OCI-M2 (cell line): Measurements from ENCODE around the gene PPIA.
"Not testable (repeated sequence)": the region's sequence is repeated elsewhere in the genome, so short reads cannot be mapped to it uniquely, and the experiment has no call there.

ENCODE experiments used
- DNase-seq: peaks from one replicate; lab custom pipeline; 2025; ENCODE audit not compliant: unreplicated experiment; lab: John Stamatoyannopoulos, UW

Gene PPIA

DNA sequence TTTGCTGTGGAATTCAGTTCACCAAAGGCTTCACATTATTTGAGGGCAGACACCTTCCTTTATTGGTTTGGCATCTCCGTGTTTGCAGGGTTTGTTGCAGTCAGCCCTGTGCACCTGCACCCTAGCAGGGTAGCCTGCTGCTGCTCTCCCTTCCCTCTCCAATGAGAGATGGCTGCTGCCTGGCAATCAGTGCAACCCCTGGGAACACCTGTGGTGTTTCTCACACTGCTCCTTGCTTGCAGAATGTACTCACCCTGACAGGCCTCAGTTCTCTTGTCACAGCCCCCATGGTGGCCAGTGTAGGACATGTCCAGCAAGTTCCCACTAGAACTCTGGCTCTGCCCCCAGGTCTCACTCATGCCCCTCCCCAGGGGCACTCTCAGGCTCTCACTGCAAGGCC is 12.1 kb upstream of the PPIA start:
- DNase-seq = no peak

DNA sequence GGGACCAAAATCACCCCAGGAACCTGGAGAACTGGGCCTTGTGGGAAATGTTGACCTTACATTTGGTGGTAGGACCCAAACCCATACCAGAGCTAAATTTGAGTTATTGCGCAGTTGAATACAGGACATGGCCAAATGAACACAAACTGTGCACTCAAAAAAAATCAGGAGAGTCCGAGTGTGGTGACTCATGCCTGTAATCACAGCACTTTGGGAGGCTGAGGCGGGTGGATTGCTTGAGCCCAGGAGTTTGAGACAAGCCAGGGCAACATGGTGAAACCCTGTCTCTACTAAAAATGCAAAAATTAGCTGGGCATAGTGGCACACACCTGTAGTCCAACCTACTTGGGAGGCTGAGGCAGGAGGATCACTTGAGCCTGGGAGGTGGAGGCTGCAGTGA is 11.3 kb upstream of the PPIA start:
- not testable (repeated sequence) for DNase-seq

DNA sequence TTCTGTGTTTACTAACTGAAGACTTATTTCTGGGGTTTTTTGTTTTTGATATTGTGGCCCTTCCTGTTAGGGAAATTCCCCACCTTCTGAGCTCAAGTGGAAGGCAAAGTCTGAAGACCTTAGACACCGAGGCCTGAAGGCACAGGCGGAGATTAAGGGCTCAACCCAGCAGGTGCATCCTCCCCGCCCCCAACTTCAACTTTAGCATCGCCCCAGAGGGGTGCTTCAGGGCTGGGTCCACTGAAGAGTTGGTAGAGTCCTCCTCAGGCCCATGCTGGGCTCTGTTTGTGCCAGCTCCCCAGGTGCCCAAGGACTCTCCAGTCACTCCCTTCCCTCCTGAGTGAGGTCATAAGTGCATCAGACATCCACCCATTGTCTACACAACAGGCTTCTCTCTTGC is 9.4 kb upstream of the PPIA start:
- DNase-seq = no peak

DNA sequence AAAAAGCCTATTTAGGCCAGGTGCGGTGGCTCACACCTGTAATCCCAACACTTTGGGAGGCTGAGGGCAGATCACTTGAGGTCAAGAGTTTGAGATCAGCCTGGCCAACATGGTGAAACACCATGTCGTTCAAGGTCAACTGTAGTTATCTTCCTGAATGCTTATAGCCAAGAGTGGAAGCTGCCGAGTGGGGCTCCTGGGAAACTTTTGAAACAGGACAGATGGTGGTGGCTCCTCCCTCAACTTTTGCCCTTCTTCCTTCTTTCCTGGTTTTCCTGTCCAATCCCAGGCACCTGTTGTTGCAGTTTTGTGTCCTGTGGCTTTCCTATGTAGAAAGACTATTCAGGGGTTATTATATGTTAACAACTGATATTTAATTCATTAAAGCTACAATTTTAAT is 8.7 kb upstream of the PPIA start:
- DNase-seq = no peak

DNA sequence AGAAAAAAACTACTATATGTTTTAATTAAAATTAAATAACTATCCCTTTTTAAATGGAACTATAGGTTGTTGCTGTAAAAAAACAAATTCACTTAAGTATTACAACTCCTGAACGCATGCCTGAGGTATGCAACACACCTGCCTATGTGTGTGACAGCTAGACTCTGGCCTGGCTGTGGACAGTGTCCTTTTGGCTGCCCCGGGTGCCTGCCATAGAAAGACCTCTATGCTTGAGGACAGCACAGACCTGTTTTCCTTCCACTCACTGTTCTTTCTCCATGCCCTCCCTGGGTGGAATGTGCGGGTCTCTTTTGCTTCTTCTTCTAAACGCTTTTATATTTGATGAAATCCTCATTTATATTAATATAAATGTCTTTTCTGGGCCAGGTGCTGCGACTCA is 6.5 kb upstream of the PPIA start:
- DNase-seq = no peak

DNA sequence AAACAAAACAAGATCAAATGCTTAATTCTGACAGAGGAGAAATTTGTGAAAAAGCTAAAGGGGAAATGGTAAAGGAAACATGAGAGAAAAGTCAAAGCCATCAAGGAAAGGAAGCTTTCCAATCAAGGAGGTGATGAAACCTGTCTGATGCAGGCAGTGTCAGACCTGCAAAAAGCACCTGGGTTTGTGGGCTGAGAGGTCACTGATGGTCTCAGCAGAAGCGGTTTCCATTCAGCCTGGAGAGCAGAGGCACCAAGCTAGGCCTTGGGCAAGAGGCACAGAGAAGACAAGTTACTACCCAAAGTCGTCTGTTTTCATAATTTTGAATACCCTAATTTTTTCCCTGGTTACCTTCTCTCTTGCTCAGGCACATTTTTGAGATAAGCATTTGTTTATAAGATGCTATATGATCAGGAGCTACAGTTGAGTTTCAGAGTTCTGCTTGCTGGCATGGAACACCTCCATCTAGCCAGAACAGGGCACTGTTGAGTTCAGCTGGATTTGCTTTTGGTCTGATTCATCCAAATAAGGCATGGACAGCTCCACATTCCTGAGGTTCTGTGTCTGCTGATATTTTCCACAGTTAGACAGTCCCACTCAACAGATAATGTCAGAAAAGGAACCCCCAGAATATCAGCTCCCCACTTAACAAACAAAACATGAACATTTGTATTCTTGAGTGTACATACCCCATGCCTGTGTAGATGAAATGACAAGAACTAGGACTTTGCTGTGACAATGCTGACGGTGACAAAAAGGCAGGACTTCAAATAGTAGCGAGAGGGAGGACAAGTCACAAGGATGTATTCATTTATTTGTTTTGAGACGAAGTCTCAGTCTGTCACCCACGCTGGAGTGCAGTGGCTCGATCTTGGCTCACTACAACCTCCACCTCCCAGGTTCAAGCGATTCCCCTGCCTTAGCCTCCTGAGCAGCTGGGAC is 4.9 kb upstream of the PPIA start:
- DNase-seq = no peak

DNA sequence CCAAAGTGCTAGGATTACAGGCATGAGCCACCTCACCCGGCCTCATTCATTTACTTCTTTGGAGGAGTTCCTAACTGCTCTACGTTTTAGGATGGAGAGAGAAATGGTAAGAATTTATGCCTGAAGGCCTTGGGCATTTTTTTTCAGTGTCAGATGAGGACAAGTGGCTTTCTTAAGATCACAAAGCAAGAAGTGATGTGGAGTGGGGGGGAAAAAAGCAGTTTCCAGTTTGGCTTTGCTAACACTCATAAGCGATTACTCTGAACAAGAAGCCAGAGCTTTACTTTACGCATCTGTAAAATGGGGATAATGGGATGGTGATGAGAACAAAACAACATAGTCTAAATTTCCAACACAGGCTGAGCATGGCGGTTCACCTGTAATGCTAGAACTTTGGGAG is 2.6 kb upstream of the PPIA start:
- DNase-seq = no peak

DNA sequence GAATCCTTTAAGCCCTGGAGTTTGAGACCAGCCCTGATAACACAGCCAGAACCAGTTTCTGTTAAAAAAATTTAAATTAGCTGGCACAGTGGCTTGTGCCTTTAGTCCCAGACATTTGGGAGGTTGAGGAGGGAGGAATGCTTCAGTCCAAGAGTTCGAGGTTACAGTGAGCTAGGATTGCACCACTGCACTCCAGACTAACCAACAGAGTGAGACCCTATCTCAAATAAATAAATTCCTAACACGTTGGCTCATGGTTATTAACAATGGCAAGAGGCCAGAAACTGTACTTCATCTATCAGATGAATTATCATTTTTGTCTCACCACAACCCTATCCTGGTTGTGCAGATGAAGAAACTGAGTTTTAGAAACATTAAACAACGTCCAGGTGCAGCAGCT is 2.1 kb upstream of the PPIA start:
- no peak for DNase-seq

DNA sequence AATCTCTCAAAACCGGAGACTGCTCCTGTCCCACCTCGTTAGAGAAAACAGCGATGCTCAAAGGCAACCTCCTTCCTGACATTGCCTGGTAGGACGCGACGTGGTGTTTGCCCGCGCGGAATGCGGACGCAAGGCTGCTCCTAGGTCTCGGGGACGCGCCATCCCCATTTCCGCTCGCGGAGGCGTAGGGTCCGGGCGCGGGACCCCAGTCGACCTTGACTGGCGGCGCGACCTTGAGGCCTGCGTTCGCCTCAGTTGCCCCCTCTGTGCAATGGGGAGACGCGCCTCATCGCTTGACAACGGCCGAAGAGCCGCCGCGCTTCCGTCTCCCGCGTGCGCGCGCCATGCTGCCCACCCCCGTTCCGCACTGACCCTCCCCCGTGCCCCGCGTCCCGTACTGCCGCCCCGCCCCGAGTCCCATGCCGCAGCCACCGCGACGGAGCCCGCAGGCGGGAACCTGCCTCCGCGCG is 412 bp upstream of the PPIA start:
- no peak for DNase-seq

DNA sequence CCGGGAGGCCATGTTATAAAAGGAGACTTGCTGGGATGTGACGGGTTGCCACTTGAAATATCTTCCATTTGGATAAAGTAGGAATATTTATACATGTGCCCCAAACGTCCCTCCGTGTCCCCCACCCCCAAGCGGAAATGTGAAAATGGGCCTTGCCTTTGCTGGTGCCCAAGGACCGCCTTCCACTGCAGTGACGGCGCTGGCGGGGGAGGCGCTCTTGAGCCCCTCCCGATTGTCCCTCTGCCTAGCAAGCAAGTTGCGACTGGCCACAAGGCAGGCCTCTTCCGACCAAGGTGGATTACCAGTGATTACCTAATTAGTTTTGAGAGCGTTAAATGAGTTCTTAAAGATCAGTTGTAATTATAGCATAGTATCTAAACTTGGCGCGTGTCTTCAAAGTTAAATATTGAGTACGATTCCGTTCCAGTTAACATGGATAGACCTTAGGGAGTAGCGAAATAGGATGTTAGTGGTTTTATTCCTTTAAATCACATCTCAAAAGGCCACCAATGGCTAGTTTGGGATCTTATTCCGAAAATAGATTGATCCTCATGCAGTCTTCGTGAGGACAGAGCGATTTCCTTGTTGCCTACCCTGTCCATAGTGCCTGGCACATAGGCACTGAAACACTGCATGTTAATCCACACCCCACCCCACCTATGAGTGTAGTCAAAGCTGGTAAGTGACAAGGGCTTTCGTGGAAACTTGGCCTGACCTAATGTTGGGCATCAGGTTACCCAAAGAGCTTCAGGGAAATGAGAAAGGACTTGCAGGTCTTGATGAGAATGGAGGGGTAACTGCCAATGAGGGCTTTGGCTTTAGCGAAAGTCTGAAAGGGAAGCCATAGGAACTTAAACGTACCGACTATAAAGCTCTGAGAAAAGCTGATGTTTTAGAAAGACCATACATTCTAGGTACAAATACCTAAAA is 1.1 kb downstream of the PPIA start:
- no peak for DNase-seq

DNA sequence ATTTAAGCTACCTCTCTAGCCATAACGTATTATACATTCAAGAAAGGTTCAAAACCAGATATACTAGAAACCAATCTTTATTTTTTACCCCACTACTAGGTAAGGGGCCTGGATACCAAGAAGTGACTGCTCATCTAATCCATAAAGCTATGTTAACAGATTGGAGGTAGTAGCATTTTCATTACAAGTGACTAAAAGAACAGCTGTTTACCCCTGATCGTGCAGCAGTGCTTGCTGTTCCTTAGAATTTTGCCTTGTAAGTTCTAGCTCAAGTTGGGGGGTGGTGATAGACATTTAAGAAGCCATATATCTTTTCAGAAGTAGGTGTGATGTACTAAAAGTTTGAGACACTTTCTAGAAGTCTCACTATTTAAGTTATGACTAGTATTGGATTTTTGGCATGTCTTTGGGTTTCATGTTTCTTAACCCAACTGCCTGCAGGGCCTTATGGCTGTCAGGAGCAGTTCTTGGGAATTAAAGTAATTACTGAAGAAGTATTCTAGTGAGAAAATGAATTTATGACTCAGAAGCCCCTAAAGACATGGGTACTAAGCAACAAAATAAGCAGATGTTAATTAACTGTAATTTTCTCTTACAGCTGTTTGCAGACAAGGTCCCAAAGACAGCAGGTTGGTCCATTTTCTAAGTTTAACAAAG is 2.3 kb downstream of the PPIA start:
- no peak for DNase-seq

DNA sequence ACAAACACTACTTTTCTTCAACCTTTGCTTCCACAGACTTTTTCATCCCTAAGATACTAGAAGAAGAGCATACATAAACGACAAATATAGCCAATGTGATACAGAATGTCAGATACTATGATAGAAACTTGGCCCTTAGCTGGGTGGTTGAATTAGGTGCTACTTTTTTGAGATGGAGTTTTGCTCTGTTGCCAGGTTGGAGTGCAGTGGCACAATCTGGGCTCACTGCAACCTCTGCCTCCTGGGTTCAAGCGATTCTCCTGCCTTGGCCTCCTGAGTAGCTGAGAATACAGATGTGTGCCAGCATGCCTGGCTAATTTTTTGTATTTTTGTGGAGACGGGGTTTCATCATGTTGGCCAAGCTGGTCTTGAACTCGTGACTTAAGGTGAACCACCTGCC is 3.5 kb downstream of the PPIA start:
- DNase-seq = no peak

DNA sequence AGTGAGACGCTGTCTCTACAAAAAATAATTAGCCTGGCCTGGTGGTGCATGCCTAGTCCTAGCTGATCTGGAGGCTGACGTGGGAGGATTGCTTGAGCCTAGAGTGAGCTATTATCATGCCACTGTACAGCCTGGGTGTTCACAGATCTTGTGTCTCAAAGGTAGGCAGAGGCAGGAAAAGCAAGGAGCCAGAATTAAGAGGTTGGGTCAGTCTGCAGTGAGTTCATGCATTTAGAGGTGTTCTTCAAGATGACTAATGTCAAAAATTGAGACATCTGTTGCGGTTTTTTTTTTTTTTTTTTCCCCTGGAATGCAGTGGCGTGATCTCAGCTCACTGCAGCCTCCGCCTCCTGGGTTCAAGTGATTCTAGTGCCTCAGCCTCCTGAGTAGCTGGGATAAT is 5.4 kb downstream of the PPIA start:
- no peak for DNase-seq

DNA sequence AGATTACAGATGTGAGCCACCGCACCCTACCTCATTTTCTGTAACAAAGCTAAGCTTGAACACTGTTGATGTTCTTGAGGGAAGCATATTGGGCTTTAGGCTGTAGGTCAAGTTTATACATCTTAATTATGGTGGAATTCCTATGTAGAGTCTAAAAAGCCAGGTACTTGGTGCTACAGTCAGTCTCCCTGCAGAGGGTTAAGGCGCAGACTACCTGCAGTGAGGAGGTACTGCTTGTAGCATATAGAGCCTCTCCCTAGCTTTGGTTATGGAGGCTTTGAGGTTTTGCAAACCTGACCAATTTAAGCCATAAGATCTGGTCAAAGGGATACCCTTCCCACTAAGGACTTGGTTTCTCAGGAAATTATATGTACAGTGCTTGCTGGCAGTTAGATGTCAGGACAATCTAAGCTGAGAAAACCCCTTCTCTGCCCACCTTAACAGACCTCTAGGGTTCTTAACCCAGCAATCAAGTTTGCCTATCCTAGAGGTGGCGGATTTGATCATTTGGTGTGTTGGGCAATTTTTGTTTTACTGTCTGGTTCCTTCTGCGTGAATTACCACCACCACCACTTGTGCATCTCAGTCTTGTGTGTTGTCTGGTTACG is 6.0 kb downstream of the PPIA start:
- DNase-seq = no peak

DNA sequence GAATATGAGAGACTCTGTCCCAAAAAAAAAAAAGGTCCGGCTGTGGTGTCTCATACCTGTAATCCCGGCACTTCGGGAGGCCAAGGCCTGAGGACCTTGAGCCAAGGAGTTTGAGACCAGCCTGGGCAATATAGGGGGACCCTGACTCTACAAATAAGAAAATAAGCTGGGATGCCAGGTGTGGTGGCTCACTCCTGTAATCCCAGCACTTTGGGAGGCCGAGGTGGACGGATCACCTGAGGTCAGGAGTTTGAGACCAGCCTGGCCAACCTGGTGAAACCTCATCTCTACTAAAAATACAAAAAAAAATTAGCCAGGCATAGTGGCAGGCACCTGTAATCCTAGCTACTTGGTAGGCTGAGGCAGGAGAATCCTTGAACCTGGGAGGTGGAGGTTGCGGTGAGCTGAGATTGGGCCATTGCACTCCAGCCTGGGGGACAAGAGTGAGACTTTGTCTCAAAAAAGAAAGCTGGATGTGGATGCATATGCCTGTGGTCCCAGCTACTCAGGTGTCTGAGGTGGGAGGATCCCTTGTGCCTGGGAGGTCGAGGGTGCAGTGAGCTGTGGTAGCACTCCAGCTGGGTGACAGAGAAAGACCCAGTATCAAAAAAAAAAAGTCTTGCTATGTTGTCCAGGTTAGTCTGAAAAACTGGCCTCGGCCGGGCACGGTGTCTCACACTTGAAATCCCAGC is 7.5 kb downstream of the PPIA start:
- not testable (repeated sequence) for DNase-seq

DNA sequence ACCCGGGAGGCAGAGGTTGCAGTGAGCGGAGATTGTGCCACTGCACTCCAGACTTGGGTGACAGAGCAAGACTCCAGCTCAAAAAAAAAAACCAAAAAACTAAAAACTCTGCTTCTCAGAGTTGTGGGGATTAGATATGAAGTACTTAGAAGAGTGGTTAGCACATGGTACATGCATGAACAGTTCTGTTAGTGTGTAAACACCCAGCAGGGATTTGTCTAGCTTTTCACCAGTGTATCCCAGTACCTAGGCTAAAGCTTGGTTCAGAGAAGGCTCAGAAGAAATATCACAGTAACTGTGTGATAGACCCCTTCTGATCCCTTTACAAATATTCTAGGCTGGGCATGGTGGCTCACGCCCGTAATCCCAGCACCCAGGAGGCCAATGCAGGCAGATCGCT is 9.5 kb downstream of the PPIA start:
- DNase-seq = no peak

DNA sequence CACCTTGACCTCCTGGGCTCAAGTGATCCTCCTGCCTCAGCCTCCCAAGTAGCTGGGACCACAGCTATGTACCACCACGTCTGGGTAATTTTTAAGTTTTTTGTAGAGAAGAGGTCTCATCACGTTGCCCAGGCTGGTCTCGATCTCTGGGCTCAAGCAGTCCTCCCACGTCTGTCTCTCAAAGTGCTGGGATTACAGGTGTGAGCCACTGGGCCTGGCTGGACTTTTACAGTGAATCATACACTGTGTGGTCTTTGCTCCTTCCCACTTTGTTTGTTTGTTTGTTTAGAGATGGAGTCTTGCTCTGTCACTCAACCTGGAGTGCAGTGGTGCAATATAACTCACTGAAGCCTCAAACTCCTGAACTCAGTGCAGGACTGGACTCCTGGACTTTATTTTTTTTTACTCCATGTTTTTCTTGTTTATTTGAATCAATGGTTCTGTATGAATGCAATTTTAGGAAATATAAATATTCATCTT is 12.5 kb downstream of the PPIA start:
- no peak for DNase-seq

DNA sequence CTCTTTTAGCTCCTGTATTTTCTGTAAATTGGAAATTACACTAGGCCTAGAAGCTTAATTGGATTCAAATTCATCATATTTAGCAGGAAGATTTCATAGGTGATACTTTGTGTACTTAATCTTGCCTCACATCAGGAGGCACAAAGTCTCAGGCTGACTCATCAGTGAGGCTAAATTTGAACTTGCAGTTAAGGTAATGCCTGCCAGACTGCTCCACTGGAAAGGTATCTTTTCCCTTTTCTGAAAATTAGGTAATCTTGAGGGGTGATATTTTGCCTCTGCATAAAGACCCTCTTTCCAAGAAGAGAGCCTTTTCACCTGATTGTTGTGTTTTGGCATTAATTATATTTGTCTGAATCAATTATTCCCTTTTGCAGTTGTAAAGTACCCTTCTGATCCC is 14.6 kb downstream of the PPIA start:
- DNase-seq = no peak

DNA sequence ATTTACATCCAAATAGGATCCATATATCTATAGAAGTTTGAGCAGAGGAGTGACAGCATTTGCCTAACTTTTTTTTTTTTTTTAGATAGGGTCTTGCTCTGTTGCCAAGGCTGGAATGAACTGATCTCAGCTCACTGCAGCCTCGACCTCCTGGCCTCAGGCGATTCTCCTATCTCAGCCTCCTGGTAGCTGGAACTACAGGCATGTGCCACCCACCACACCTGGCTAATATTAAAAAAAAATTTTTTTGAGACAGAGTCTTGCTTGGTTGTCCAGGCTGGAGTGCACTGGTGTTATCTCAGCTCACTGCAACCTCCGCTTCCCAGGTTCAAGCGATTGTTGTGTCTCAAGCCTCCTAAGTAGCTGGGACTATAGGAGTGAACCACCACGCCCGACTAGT is 15.1 kb downstream of the PPIA start:
- DNase-seq = no peak

DNA sequence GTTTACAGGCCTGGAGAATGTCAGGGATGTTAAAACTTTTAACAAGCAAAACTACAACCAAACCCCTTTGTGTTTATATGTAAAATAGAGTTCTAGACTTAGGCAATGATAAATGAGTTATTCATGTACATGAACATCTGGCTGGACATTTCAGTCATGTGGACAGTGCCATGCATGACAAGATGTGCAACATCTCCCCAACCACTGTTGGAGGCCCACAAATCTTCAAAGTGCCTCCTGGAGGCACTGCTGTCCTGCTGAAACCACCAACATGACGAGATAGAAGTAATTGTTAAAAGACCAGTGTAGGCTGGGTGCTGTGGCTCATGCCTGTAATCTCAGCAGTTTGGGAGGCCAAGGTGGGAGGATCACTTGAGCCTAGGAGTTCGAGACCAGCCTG is 18.4 kb downstream of the PPIA start:
- DNase-seq = no peak
